Left hindlimb (tissue), 1 donor: ENCODE data around the gene SLC26A1.

Experiments used
- DNase-seq: peaks from one replicate; pipeline ENCODE4 v3.0.0-alpha.2; 2018

SLC26A1 gene

GRCh38 chr4:963276-964225 is 29.7 kb downstream of the SLC26A1 start:
- no peak for DNase-seq

- no peak for DNase-seq
Observed at GRCh38 chr4:962231-963208, 30.7 kb downstream of the SLC26A1 start.

- DNase-seq: no peak
Observed at GRCh38 chr4:961351-962230, 31.6 kb downstream of the SLC26A1 start.

GRCh38 chr4:960636-961350 is 32.4 kb downstream of the SLC26A1 start:
- DNase-seq: no peak

- peak; percentile 23 for DNase-seq
Observed at GRCh38 chr4:960140-960635, 33.0 kb downstream of the SLC26A1 start.

GRCh38 chr4:959338-960139 is 33.7 kb downstream of the SLC26A1 start:
- DNase-seq: peak; percentile 28

GRCh38 chr4:958696-959337 is 34.4 kb downstream of the SLC26A1 start:
- peak; percentile 34 for DNase-seq

GRCh38 chr4:958314-958665 is 34.9 kb downstream of the SLC26A1 start:
- DNase-seq: peak; percentile 28

- peak; percentile 13 for DNase-seq
Observed at GRCh38 chr4:957581-958313, 35.5 kb downstream of the SLC26A1 start.

GRCh38 chr4:957231-957580 is 36.0 kb downstream of the SLC26A1 start:
- DNase-seq: peak; percentile 23

- DNase-seq: peak; percentile 18
Observed at GRCh38 chr4:956531-957230, 36.5 kb downstream of the SLC26A1 start.

- DNase-seq: peak; percentile 23
Observed at GRCh38 chr4:955931-956381, 37.2 kb downstream of the SLC26A1 start.

GRCh38 chr4:955161-955921 is 37.9 kb downstream of the SLC26A1 start:
- peak; percentile 25 for DNase-seq

GRCh38 chr4:954211-955020 is 38.8 kb downstream of the SLC26A1 start:
- peak; percentile 10 for DNase-seq

GRCh38 chr4:953574-953915 is 39.7 kb downstream of the SLC26A1 start:
- DNase-seq: no peak

- DNase-seq: peak; percentile 24
Observed at GRCh38 chr4:952881-953573, 40.2 kb downstream of the SLC26A1 start.
